Activated CD4-positive, alpha-beta T cell treated with anti-CD3 and anti-CD28 coated beads, Interleukin-2, amount 50 U/mL, for 16 hours (primary cell): Measurements from ENCODE around the gene NDOR1.

Experiments
- DNase-seq: peaks from one replicate; pipeline ENCODE4 v3.0.0-alpha.2; 2020

Gene NDOR1

GRCh38 chr9:137167747-137168572 lies 37.5 kb upstream of the NDOR1 start:
- DNase-seq = no peak

DNA sequence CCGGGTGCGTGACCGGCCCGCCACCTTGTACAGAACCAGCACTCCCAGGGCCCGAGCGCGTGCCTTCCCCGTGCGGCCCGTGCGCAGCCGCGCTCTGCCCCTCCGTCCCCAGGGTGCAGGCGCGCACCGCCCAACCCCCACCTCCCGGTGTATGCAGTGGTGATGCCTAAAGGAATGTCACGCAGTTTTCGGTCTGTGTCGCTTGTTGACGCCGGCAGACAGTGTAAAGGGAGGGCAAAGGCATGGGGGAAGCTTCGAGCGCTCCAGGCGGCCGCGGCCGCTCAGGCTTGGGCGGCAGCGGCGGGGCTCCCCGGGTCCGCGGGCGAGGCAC lies 37.0 kb upstream of the NDOR1 start:
- no peak for DNase-seq

GRCh38 chr9:137168904-137169856 lies 36.3 kb upstream of the NDOR1 start:
- DNase-seq = peak; percentile 37

DNA sequence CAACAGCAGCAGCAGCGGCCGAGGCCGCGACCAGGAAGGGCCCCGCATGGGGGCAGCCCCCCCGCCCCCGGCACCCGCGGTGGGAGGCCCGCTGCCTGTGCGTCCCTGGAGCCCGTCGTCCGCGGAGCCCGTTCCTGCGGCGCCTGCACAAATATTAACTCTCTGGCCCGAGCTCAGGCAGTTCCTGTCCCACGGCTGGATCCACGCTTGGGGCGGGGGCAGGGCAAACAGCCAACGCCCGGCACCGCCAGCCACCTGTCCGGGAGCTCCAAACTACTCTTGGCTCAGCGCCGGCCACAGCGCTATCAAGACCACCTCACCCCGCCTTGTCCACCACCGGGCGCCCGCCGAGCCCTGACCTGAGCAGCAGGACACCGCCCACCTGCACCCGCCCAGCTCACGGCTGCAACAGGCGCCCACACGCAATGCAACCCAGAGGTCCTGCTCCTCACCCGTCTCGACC lies 35.6 kb upstream of the NDOR1 start, which contains the start of gene LRRC26:
TSS of gene LRRC26 (minus strand) at position 156 of the 463 bp plus-strand sequence. CDS start at position 48, 108 bp downstream.
- no peak for DNase-seq

DNA sequence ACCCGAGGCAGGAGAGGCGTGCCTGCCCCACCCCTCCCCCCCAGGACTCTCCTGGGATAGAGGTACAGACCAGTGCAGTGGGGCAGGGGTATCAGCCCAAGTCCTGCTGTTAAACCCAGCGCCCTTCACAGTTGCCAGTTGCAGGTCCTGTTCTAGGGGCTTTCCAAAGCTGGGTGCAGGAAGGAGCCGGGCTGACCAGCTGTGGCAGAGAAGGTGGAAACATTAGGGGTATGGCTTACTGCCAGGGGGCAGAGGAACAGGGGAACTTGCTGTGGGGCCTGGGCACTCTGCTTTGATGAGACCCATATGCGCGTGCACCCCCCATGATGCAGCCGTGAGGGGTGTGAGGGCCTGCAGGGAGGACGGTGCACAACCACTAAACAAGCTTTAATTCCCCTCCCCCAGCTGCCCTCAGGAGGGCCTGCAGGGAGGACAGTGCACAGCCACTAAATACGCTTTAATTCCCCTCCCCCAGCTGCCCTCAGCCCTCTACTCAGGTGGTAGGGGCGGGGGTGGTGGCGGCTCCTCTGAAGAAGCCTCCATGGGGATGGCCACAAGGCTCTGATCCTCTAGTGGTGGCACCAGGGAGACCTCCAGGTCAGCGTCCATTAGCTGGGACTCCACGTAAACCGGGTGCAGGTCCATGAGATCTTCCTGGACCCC lies 34.9 kb upstream of the NDOR1 start:
- no peak for DNase-seq

GRCh38 chr9:137171149-137171900 lies 34.2 kb upstream of the NDOR1 start:
- DNase-seq = no peak

- DNase-seq = no peak
Measured at GRCh38 chr9:137172901-137173795, 32.4 kb upstream of the NDOR1 start.

GRCh38 chr9:137173796-137174664 lies 31.5 kb upstream of the NDOR1 start:
- DNase-seq = no peak

- DNase-seq = no peak
Measured at GRCh38 chr9:137174722-137175293, 30.7 kb upstream of the NDOR1 start.

DNA sequence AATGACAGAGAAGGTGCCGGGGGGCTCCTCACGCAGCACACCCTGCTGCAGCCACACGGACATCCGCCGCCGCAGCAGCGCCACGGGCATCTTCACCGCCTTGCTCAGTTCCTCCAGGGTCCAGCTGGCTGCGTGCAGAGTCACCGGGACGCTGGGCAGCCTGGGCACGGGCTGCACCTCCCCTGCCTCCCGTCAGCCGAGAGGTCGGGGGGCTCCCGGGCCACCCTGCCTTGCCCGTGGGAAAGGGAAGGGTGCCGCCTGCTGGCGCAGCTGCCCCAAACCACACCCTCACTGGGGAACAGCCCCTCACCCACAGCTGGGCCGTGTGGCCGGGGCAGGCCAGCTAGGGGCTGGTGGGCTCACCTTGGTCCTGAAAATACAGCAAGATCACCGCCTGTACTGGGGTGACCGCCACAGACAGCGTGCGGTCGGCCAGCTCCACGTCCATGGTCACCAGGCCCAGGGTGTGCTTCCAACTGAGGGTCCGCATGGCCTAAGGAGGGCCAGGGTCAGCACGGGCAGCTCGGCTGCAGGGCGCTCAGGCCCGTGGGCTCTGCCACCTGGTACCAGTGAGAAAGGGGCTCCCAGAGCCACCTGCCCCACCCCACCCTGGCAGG lies 30.0 kb upstream of the NDOR1 start:
- DNase-seq = no peak

- DNase-seq = peak; percentile 38
Measured at GRCh38 chr9:137176302-137177182, 29.0 kb upstream of the NDOR1 start.

DNA sequence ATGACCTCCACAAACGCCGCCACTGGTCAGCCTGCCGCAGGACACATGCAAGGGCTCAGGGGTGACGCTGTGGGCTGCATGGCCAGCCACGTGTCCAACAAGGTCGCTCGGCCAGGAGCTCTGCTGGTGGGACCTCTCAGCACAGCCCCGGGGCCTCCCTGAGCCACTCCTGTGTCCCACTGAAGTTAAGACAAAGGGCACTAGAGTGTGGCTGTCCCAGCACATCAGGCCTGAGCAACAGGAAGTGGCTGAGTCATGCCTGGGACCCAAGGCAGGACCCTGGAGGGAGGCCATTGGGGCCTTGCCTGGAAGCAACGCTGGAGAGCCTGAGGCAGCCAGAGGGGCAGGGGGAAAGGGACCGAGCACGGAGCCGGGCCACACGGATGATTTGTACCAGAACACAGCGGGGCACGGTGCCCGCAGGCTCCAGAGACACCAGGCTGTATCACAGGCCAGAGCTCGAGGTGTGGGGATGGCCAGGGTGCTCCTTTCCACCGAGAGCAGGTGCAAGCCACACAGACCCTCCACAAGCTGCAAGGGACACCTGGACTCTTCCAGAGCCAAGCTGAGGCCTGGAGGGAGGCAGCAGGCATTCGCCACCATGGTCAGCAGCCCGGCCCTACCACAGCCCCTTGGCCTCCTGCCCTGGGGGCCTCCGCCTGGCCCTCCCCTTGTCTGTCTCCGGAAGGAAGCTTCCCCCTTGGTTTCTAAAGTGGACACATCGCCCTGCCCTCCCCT lies 27.1 kb upstream of the NDOR1 start:
- no peak for DNase-seq

DNA sequence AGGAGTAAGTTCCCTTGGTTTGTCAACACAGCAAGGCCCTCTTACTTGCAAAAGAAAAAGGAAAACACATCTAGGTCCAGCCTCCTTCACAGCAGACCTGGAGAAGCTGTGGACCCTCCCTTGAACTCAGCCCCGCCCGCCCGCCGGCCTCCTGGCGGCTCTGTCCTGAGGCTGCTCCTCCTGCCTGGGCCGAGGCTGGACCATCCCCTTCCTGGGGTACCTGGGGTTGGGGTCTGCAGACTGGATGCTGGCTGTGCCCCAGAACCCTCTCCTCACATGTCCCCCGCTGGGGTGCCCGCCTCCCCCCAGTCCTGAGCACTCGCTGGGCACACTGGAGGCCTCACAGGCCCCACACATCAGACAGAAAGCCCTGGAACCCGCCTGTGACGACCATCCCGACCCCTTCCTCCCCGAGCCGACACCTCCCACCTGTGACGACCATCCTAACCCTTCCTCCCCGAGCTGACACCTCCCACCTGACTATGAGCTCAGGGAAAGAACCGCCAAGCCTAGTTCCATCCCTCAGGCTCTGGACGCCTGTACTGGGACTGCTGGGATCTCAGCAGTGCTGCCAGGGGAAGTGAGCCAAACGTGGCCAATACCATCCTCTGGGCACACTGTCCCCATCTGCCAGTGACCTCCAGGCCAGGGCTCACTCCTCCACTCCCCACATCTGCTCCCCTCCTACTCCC lies 26.4 kb upstream of the NDOR1 start:
- DNase-seq = no peak

- no peak for DNase-seq
Measured at GRCh38 chr9:137179761-137180160, 25.7 kb upstream of the NDOR1 start.

DNA sequence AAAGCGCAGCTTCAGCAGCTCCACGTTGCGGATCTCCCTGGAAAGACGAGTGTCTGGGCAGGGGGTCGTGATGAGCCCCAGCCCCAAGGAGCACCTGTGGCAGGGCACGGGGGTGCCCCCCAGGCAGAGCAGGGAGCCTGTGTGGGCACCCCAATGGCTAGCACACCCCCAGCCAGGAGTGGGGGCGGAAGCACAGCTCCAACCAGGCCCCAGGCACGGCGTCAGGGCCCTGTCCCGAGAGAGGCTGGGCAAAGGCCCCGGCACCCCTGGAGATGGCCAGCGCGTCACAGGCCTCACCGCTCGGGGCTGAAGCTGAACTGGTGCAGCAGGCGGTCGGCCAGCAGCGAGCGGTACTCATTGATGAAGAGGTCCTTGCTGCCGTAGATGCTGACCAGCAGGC lies 25.0 kb upstream of the NDOR1 start:
- DNase-seq = no peak

DNA sequence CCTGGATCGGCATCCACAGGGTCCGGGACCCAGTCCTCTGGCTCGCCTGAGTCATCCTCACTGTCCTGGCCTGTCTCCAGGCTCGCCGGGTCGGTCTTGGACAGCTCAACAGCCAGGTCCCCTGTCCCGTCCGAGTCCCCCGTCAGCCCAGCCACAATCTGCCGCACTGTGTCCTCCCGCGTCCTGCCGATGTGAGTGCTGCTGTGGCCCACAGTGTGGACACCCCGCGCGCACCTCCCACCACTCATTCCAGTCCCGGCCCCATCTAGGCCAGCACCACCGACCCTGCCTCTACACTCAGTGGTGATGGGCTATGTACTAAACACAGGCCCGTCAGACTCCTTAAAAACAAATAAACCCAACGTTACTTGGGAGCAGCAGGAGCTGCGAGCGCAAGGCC lies 23.8 kb upstream of the NDOR1 start:
- no peak for DNase-seq

GRCh38 chr9:137182836-137183235 lies 22.7 kb upstream of the NDOR1 start:
- no peak for DNase-seq
